PFSK-1 (cell line): ENCODE results near the gene U2AF2.

Source experiments
- POLR2AphosphoS5 ChIP-seq: IDR thresholded peaks from 2 replicates; pipeline ENCODE4 v1.6.1; 2012; ENCODE audit warnings: low read depth, mild to moderate bottlenecking, control low read depth, low read length, moderate library complexity
- TAF1 ChIP-seq: IDR thresholded peaks from 2 replicates; pipeline ENCODE4 v1.6.1; 2012; ENCODE audit warnings: low read length, control low read depth, borderline replicate concordance; ENCODE audit not compliant: insufficient read depth
- TF ChIP-seq, protein P1 (sequence below), 2 experiments: IDR thresholded peaks; 2 replicates each; pipeline versions ENCODE4 v1.6.1 to v1.8.0; 2011 to 2012; ENCODE audit warnings: low read depth in 2 of 2, low read length in 2 of 2, control low read depth in 1 of 2, inconsistent platforms in 1 of 2, mild to moderate bottlenecking in 1 of 2, moderate library complexity in 1 of 2; ENCODE audit not compliant: insufficient read depth in 1 of 2

DNA sequence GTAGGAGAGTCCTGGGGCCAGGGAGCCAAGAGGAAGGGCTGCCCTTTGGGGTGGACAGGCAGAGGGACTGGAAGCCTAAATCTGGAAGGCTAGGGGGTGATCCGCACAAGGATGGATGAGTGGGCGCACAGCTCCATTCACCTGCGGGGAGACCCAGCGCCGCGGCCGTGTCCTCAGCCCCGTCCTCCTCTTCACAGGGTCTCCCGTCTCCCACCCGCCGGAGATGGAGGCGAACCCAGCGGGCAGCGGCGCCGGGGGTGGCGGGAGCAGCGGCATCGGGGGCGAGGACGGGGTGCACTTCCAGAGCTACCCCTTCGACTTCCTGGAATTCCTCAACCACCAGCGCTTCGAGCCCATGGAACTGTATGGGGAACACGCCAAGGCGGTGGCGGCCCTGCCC lies 41.4 kb upstream of the U2AF2 start:
- TF ChIP-seq, protein P1, sequence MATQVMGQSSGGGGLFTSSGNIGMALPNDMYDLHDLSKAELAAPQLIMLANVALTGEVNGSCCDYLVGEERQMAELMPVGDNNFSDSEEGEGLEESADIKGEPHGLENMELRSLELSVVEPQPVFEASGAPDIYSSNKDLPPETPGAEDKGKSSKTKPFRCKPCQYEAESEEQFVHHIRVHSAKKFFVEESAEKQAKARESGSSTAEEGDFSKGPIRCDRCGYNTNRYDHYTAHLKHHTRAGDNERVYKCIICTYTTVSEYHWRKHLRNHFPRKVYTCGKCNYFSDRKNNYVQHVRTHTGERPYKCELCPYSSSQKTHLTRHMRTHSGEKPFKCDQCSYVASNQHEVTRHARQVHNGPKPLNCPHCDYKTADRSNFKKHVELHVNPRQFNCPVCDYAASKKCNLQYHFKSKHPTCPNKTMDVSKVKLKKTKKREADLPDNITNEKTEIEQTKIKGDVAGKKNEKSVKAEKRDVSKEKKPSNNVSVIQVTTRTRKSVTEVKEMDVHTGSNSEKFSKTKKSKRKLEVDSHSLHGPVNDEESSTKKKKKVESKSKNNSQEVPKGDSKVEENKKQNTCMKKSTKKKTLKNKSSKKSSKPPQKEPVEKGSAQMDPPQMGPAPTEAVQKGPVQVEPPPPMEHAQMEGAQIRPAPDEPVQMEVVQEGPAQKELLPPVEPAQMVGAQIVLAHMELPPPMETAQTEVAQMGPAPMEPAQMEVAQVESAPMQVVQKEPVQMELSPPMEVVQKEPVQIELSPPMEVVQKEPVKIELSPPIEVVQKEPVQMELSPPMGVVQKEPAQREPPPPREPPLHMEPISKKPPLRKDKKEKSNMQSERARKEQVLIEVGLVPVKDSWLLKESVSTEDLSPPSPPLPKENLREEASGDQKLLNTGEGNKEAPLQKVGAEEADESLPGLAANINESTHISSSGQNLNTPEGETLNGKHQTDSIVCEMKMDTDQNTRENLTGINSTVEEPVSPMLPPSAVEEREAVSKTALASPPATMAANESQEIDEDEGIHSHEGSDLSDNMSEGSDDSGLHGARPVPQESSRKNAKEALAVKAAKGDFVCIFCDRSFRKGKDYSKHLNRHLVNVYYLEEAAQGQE (IDR thresholded peaks at IDR 0.05; ENCODE audit: insufficient read depth in 1 of 2, low read depth in 2 of 2, low read length in 2 of 2), result no peak
- TF ChIP-seq TAF1 (no peak), POLR2AphosphoS5 (no peak)
